ENCODE results near the gene NBPF1.
"Not testable (repeated sequence)": the region's sequence is repeated elsewhere in the genome, so short reads cannot be mapped to it uniquely, and the experiment has no call there.

NBPF1 gene

GRCh38 chr1:16621681-16622315, 8.4 kb upstream of the NBPF1 start:
- not testable (repeated sequence) for DNase-seq

- no peak for DNase-seq
Measured at GRCh38 chr1:16621300-16621658, 7.9 kb upstream of the NBPF1 start.

DNA sequence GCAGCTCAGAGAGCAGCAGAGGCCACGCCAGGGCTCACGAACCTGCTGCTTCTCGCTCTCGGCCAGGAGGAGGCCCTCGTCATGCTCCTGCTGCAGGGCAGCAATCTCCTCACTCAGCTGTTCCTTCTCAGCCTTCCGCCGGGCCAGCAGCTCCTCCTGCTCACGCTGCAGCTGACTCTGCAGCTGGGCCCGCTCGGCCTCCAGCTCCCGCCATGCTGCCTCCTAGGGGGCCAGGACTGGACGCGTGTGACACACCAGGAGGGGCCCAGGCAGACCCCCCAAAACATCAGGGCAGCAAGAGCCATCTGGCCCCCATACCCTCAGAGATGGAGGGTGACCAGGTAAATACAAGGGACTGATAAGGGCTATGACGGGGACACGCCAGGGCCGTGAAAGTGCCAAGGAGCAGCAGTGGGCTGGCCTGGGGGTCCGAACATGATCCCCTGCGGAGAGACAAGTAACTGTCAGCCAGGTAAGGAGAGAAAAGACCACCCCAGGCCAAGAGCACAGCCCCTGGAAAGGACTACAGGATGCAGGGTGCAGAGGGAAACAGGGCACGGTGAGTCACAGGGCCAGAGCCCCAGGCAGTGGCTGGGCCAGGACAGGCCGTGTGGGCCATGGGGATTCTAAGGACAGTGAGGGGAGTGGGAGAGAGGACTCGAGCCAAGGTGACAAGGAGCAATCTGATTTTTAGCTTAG, 6.6 kb upstream of the NBPF1 start:
- not testable (repeated sequence) for DNase-seq

GRCh38 chr1:16618719-16619118, 5.4 kb upstream of the NBPF1 start:
- no peak for DNase-seq

GRCh38 chr1:16617778-16618580, 4.6 kb upstream of the NBPF1 start:
- DNase-seq, result no peak

DNA sequence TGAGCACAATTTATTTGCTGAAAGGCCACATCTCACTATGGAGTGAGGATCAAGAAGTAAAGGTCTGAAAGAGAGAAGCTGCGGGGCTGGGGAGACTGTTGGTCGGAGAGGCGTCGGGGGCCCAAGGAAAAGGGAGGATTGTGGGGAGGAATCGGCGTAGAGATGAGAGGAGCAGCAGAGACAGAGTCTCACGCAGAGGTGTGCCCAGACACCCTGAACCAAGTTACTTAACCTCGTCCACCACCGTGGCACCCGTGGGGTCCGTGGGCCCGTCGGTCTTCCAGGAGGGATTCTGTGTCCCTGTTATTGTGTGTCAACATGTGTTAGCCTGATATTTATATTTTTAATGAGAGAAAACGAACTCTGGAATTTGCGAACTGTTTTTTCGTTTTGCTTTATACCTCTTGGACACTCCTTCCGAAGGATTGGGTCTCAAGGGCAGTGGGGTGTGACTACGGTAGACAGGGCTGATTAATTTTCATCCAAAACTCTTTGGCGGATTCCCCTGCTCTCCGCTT, 3.8 kb upstream of the NBPF1 start:
- DNase-seq, result no peak

DNA sequence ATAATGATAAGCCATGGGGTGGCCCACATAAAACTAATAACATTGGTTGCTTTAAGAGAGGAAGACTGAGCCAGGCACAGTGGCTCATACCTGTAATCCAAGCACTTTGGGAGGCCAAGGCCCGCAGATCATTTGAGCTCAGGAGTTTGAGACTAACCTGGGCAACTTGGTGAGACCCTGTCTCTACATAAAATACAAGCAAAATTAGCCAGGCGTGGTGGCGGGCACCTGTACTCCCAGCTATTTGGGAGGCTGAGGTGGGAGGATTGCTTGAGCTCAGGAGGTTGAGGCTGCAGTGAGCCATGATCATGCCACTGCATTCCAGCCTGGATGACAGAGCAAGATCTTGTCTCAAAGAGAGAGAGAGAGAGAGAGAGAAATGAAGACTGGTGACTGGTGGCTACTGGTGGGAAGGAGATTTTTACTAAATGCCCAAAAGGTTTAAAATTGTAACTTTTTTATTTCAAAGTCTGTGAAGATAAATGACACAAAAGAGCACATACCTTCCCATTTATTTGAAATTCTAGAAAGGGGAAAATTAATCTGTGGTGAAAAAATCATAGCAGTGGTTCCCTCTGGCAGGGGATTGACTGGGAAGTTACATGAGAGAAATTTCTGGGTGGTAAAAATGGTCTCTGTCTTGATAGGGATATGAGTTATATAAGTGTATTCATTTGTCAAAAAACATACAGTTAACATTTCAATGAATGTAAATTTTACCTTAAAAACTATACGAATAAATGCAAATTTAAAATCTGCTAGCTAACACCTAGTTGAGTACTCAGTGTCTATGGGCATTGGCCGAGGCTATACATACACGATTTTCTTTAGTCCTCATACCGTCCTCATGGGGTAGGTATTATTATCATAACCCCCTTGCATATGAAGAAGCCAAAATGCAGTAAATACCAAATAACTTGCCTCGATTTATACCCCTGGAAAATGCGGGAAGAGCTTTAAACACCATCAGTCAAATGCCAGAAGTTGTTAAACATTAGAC, 2.2 kb upstream of the NBPF1 start:
- DNase-seq, result no peak

- DNase-seq, result no peak
Measured at GRCh38 chr1:16614361-16615252, 1.2 kb upstream of the NBPF1 start.

DNA sequence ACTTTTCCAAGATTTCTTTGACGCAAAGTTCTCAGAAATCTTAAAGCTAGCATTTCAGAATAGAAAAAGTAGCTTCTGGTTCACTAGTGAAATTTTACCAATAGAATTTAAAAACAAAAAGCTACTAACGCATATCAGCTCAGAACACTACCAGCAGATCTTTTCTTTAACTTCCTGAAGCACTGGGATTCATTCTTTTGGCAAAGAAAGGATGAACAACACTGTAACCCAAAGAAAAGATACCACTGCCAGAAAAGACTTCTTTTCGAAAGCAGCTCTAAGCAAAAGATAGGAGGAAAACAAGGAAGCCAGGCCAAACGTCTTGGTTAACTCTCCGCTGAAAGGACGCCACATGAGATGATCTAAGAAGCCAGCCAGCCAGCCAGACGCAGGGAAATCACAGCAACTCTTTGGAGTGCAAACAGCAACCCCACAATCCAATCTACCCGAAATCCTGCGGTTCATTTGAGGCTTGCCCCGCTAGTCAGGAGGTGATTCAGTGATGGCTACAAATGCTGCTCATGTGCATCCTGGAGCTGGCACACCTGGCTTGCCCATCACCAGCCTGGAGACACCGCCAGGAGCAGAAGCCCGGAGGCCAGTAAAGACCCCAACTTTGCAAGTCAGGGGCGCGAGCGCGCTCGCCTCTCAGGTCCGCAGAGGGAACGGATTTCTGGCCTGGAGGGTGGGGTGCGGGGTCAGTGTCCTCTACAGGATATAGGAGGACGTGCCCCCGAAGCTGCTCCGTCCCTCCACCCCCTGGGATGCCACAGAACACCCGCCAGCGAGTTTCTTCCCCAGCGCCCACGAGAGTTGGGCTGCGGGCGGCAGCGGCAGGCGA, 812 bp downstream of the NBPF1 start:
- DNase-seq, result peak; percentile 80

- DNase-seq, result not testable (repeated sequence)
Measured at GRCh38 chr1:16611981-16612331, 1.4 kb downstream of the NBPF1 start.

GRCh38 chr1:16611164-16611563, 2.2 kb downstream of the NBPF1 start:
- not testable (repeated sequence) for DNase-seq

GRCh38 chr1:16610553-16610952, 2.8 kb downstream of the NBPF1 start:
- not testable (repeated sequence) for DNase-seq

- not testable (repeated sequence) for DNase-seq
Measured at GRCh38 chr1:16609761-16610160, 3.6 kb downstream of the NBPF1 start.

- DNase-seq, result no peak
Measured at GRCh38 chr1:16608838-16609560, 4.4 kb downstream of the NBPF1 start.

GRCh38 chr1:16607853-16608815, 5.2 kb downstream of the NBPF1 start:
- not testable (repeated sequence) for DNase-seq

- DNase-seq, result no peak
Measured at GRCh38 chr1:16607433-16607851, 5.9 kb downstream of the NBPF1 start.

DNA sequence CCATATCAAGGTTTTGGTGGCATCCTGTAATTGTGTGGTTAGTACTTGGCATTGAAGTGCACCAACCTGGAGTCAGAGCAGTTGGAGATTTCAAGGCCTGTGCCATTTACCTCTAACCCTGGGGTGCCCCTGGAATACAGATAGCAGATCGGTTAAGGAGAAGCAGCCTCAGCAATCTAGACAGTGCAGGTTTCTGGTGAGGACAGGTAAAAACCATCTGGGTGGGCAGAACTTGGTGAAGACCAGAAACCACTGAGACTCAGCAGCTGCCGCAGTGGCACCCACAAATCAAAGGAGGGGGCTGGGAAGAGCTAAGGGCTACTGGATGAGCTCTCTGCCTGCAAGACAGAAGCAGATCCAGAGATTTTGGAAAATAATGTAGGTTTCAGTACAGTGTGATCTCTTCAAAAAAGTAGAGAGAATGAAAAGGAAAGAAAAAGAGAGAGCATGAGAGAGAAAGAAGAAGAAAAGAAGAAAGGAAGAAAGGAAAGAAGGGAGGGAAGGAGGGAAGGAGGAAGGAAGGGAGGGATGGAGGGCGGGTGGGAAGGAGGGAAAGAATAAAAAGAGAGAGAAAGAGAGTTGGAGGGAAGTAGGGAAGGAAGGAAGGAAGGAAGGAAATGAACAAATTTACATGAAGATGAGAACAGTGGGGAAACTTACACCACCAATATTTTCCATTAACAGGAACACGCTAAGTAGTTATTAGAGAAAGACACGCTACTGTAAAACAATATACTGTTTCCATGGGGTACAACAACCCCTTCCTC, 6.5 kb downstream of the NBPF1 start:
- not testable (repeated sequence) for DNase-seq
